NCI-H510A (cell line): ENCODE results near the gene ZNF365.
"Not testable (repeated sequence)": the region's sequence is repeated elsewhere in the genome, so short reads cannot be mapped to it uniquely, and the experiment has no call there.

Experiments
- DNase-seq: peaks from one replicate; lab custom pipeline; 2025; lab: John Stamatoyannopoulos, UW

The ZNF365 gene

GRCh38 chr10:62373995-62374861 lies at the start of gene ZNF365:
Gene ZNF365 (plus strand): TSS chr10:62374369. CDS start chr10:62376194, 1,825 bp downstream.
- DNase-seq: peak; percentile 2

GRCh38 chr10:62326176-62326575 lies 48.0 kb upstream of the ZNF365 start:
- no peak for DNase-seq

GRCh38 chr10:62327885-62328284 lies 46.3 kb upstream of the ZNF365 start:
- DNase-seq: no peak

GRCh38 chr10:62330213-62330612 lies 44.0 kb upstream of the ZNF365 start:
- no peak for DNase-seq

- DNase-seq: no peak
These were observed 41.8 kb upstream of the ZNF365 start for GRCh38 chr10:62332406-62332805.

- no peak for DNase-seq
These were observed 40.9 kb upstream of the ZNF365 start for GRCh38 chr10:62333135-62333889.

- DNase-seq: no peak
These were observed 40.0 kb upstream of the ZNF365 start for GRCh38 chr10:62333988-62334682.

- no peak for DNase-seq
These were observed 38.8 kb upstream of the ZNF365 start for GRCh38 chr10:62335326-62335725.

GRCh38 chr10:62336404-62336803 lies 37.8 kb upstream of the ZNF365 start:
- DNase-seq: no peak

GRCh38 chr10:62341419-62341818 lies 32.8 kb upstream of the ZNF365 start:
- DNase-seq: no peak

- DNase-seq: no peak
These were observed 31.2 kb upstream of the ZNF365 start for GRCh38 chr10:62343000-62343399.

- no peak for DNase-seq
These were observed 26.1 kb upstream of the ZNF365 start for GRCh38 chr10:62348029-62348428.

GRCh38 chr10:62352356-62352970 lies 21.7 kb upstream of the ZNF365 start:
- DNase-seq: no peak

- no peak for DNase-seq
These were observed 19.3 kb upstream of the ZNF365 start for GRCh38 chr10:62354916-62355315.

- no peak for DNase-seq
These were observed 17.7 kb upstream of the ZNF365 start for GRCh38 chr10:62356447-62356846.

- DNase-seq: not testable (repeated sequence)
These were observed 16.0 kb upstream of the ZNF365 start for GRCh38 chr10:62358151-62358550.

GRCh38 chr10:62373639-62373994 lies 552 bp upstream of the ZNF365 start:
- DNase-seq: no peak

- no peak for DNase-seq
These were observed 917 bp downstream of the ZNF365 start for GRCh38 chr10:62374862-62375710.

GRCh38 chr10:62376071-62377025 lies 2.2 kb downstream of the ZNF365 start:
- DNase-seq: no peak

GRCh38 chr10:62377026-62377415 lies 2.9 kb downstream of the ZNF365 start:
- no peak for DNase-seq
